Uterus (tissue), 2 donors: ENCODE measurements around the gene DNM3.

ENCODE experiments used
- CTCF ChIP-seq, 4 experiments: fragments of 200-600 bp in 2 of 4; fragments of 450-650 bp in 2 of 4; sonication (generic) in 2 of 4; IDR thresholded peaks; one replicate each; pipeline ENCODE4 v1.5.1; 2016 to 2019; ENCODE audit warnings: antibody characterized with exemption in 4 of 4, mild to moderate bottlenecking in 2 of 4, moderate library complexity in 1 of 4
- POLR2A ChIP-seq, 2 donors: fragments of 450-650 bp; IDR thresholded peaks; one replicate each; pipeline ENCODE4 v1.6.1; 2016; ENCODE audit warnings: antibody characterized with exemption in 2 of 2, mild to moderate bottlenecking in 1 of 2, moderate library complexity in 1 of 2

GRCh38 chr1:171805395-171806115 is 35.7 kb upstream of the DNM3 start:
- TF ChIP-seq CTCF (IDR thresholded peaks at IDR 0.05) (no peak), POLR2A (IDR thresholded peaks at IDR 0.05) (no peak)
